ENCODE measurements around the gene ALX4.

Gene ALX4

DNA sequence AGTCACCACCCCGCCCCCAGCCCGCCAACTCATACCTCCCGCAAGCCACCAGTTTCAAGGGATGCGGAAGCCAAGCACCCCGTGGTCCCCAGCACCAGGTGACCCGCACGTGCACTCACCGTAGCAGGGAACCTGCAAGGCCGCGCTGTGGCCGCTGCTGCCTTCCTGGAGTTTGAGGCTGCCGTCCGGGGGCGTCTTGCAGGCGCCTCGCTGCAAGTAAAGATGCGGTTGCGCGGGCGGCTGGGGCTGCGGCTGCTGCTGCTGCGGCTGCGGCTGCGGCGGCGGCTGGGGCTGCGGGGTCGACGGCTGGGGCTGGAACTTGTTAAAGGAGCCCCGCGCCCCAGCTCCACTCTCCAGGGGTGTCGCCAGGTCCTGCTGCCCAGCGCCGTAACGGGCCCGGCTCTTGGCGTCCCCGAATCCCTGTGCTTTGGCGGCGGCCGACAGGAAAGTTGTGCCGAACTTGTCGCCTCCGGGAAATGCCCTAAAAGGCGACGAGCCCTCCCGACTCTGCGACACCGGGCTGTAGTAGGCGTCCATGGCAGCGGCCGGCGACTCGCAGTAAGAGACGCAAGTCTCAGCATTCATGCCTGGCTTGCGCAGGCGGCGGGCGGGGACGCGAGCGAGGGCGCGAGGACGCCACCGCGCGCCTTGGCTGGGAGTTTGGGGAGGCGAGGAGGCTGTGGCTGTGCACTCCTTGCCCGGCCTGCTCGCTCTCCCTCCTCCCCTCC is at the start of gene ALX4:
TSS of gene ALX4 (minus strand) at position 662 of the 728 bp plus-strand sequence. CDS start at position 585, 77 bp downstream.
- no peak for DNase-seq (ENCODE audit: low spot score)

DNA sequence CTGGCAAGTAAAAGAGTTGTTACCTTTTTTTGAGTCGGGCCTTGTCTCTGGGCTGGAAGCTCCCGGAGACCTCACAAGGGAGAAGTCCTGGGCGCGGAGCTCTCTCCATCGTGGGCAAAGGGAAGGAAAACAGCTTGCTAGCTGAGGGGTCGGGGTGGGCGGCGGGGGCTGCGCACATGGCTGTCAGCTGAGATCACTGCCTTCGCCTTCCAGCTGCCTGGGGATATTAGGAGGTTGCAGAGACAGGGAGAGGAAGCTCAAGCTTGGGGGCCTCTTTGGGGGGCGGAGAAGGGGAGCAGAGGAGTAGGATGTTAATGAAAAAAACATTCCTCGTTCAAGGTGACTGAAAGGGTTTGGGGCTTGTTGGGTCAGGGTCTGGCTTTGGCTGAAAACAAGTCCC is 49.2 kb upstream of the ALX4 start:
- no peak for DNase-seq (ENCODE audit: low spot score)

DNA sequence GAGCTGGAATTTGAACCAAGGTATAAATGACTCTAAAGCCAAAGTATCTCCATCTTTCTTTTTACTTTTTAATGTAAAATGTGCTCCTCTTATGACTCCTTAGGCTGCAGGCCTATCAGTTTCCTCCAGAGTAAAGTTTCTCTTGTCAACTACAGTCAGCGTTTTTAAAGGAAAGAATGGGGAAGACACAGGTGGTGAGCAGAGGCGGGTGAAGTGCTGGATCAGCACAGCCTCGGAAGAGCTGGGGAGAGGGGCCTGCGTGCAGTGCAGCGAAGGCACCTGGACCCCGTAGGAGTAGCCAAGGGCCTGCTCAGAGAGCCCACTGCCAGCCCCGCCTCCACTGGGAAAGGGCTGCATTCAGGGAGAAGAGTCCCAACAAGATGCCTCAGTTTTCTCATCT is 48.8 kb upstream of the ALX4 start:
- DNase-seq (ENCODE audit: low spot score): no peak

DNA sequence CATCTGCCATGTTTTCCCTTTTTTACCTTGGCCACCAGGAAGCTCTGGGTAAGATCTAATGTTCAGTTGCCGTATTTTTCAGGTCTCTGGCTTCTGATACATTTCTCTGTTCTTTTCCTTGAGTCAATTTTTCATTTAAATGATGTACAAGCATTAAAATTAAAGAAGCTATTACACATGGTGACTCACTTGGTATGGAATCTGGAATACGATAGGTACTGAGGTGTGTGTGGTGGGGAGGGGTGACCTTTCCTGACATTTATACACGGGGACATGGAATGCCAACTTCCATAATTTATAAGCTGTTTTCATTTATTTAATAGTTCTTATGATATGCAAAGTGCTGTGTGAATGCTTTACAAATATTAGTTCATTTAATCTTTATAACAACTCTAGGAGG is 47.8 kb upstream of the ALX4 start:
- no peak for DNase-seq (ENCODE audit: low spot score)

DNA sequence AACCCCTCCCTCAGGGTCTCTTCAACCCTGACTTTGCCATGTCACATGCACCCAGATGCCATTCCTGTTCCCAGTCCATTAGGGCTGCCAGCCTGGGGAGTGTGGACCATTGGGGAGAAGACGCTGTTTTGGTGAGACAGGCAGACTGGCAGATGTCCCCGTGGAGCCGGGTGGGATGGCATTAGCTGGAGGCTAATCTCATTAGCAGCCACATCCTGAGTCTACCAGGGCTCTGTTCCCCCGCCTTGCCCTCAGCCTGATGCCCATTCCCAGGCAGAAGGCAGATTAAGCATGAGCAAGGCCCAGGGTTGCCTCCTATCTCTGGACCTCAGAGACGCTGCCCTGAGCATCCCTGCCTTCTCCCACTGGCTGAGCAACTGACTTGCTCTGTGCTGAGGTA is 46.4 kb upstream of the ALX4 start:
- no peak for DNase-seq (ENCODE audit: low spot score)

DNA sequence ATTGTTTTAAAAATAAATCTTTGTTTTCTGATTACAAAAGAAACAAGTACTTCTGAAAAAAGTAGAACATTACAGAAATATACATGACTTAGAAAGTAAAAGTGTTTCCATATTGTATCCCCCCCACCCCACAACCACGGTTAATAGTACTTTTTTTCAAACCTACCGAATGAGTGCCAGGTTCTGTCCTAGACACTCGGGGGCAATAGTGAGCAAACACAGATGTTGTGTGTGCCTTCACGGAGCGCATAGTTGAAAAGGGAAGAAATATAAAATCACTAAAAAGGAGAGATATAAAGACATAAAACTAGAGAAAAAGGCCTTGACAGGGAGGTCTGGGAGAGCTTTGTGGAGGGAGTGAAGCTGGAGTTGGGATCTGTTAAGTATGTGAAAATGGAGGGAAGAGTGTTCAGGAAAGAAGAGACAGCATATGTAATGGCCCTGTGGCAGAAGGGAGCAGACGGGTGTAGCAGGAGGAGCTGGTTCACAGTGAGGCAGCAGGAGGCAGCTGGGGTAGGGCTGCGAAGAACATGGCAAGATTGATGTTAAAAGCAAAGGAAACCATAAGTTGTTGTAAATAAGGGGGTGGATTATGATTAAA is 42.1 kb upstream of the ALX4 start:
- no peak for DNase-seq (ENCODE audit: low spot score)

DNA sequence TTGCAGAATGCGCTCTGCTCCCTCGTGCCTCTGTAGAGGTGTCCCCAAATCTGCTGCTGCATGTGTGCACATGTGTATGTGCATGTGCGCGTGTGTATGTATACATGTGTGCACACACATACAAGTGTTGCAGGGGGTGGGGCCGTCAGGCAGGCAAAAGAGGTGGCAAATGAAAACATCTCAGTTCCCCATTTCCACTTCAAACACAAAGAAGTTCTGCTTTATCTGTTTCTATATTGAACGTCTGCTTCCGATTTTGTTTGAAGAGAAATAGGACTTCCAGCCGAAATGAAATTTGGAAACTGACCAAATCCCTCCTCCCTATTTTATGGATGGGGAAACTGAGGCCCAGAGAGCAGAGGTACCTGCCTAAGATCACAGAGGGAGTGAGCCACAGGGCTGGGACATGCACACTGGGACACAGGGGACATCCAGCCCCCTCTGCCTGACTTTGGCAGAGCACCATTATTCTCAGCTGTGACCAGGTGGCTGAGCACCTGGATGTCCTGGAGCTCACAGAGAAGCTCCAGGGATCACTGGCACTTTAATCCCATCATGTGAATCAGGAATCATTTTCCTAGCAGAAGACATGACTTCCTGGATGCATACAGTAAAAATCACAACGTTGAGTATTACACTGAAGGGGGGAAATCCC is 41.2 kb upstream of the ALX4 start:
- DNase-seq (ENCODE audit: low spot score): no peak

DNA sequence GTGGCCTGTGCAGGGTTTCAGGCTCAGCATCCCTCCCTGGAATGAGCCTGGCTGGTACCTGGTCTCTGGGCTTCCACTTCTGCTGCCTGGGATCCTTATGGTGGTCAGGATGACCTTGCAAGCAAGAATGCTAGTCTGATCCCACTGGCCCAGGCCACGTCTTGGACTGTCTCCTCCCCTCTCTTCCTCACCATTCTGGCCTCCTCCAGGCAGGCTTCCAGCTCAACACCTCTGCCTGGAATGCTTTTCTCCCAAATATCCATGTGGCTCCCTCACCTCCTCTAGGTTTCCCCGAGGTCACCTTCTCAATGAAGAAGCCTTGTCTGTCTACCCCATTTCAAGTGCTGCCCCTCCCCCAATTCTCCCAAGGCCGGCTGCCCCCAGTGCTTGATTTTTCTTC is 39.4 kb upstream of the ALX4 start:
- DNase-seq (ENCODE audit: low spot score): no peak

DNA sequence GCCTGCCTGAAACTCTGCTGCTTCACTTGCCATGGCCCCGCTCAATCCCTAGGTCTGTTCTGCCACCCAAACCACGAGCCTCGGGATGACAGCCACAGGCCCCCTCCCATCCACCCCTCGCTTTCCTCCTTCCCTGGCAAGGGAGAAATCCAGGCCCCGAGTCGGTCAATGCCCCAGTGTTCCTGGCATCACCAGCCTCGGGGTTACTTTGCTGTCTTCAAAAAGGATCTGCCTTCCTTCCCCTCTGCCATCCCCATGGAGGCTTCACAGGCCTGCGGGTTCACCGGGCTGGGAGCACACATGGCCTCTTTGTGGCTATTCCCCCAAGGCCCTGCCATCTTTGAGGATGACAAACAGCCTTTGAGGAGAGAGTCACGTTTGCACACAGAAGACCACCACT is 38.8 kb upstream of the ALX4 start:
- DNase-seq (ENCODE audit: low spot score): no peak

DNA sequence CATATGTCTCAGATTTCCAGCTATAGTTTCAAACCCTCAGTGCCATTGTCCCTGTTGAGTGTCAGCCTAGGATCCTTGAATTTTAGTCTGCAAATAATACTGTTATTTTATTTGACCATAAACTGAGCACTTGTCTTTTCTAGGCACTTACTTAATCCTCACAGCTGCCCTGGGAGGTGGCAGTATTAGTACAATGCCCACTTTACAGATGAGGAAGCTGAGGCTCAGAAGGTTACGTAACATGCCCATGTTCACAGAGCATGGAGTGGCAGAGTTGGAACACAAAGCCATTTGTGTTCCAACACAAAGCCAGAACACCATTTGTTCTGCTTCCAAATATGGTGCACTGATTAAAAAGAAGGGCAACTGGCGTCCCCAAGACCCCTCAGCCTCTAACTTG is 38.2 kb upstream of the ALX4 start:
- DNase-seq (ENCODE audit: low spot score): no peak

DNA sequence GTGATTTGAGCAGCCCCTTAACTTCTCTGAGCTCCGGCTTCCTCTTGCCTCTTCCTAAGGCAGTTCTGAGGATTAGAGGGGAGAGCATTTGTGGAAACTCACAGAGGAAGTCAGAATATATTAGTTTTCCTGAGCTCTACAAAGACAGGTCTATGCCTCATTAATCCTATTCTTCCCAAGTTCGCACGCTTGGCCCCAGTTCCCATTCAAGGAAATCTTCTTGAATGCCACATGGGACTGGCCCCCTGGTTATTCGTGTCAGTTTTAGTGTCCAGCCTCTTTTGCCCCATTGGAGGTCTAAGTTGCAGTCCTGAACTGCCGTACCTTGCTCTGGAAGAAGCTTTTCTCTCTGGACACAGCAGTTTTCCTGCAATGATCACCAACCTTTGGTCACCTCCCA is 37.6 kb upstream of the ALX4 start:
- no peak for DNase-seq (ENCODE audit: low spot score)

DNA sequence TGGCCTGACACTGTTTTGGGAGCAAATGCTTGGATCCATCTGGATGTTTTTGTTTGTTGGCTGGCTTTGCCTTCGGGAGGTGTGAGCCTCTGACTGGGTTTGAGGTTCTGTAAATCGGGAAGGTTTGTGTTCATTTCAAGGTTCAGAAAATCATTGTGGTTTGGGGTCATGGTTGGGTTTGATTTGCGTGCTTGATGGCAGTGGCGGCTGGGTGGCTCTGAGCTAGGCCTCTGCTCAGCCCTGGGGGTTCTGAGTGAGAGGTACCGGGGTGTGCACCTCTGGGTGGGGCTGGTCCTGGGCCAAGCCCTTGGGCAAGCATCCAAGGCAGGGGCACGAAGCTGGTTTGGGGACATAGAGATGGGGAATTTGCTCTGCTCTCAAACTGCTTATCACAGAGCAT is 37.0 kb upstream of the ALX4 start:
- no peak for DNase-seq (ENCODE audit: low spot score)

DNA sequence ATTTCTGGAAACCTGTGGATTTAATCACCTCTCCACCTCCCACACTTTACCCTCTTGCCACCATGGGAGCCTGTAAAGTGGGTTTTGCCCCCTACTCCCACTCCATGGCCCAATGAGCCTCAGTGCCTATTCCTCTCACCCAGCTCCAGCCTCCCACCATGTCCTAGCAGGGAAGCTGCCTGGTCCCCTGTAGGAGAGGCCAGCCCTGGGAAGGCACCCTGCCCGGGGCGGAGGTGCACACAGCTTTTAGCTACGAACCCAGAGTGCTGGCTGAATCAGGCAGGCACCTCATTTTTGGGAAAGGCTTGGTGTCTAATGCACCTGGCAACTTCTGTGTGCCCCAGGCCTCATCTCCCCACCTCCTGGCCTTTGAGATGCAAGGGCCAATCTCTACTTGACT is 35.8 kb upstream of the ALX4 start:
- no peak for DNase-seq (ENCODE audit: low spot score)

DNA sequence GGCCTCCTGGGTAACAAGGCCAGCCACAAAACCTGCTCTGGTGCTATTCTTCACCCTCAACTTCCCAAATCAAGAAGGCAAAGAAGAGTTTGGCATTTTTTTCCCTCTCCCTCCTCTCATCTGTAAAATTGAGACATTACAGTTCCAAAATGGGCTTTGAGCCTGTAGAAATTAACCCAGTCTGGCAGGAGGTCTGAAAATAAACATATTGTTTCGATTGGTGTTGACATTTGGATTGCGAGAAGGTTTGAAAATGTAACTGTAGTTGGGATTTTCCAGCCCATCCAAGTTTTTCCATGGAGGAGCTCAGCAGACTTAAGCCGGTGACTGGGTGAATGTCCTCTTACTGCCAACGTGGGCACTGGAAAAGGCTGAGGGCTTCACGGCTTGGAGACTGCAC is 35.0 kb upstream of the ALX4 start:
- no peak for DNase-seq (ENCODE audit: low spot score)

DNA sequence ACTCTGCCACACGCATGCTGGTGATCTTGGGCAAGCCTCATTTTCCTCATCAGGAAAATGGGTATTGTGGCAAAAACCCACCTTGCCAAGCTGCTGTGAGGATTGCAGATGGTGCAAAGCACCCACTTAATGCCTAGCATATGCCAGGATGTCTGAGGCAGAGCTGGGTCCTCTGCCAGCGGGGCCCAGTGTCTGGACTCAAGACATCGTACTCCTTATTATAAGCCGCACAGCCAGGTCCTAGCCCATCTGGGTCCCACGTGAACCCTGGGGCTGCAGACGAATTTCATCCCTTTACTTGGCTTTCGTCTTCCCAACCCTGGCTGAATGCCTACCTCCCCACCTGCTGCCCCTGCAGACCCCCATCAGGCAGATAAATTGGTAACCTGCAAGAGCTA is 34.5 kb upstream of the ALX4 start:
- DNase-seq (ENCODE audit: low spot score): no peak

DNA sequence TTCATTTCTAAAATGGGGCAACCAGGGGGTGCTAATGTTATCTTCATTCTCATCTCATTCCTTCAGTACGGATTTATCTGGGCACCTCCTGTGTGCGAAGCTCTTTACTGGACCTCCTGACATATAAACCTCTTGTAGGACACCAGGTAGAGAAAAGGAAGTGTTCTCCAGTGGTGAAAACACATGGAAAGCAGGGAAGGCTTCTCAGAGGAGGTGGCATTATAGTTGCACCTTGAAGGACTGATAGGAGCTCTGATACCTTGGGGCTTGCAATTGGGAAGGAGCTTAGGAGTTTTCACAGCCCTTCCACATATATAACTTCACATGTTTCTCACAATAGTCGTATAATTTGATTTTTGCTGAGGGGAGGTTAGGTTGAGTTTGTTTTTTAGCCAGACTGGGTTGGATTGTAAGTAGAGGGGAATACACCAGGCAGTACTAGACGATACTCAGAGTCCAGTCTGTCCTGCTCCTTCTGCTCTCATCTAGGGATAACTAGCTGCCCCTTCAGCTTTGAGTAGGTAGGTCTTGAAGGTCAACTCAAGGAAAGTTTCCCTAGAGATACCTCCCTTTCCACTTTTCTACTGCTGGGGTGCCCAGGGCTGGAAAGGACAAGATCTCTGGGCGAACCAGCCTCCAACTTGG is 34.0 kb upstream of the ALX4 start:
- no peak for DNase-seq (ENCODE audit: low spot score)

DNA sequence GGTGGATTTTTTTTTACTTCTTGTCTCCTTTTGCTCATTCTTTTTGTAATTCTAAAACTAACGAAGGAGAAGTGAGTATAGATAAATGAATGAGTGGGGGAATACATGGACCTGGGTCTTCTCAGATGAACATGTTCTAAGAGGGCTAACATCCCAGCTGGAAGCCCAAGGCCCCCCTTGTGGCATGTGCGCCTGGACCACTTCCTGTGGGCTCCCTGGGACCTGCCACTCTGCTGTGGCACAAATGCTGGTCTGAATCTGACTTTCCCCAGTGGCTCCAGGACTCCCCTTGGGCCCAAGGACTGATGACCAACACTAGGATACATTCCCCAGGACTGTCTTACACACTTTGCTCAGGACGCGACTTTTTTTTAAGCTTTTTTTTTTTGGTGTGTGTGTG is 32.7 kb upstream of the ALX4 start:
- no peak for DNase-seq (ENCODE audit: low spot score)

DNA sequence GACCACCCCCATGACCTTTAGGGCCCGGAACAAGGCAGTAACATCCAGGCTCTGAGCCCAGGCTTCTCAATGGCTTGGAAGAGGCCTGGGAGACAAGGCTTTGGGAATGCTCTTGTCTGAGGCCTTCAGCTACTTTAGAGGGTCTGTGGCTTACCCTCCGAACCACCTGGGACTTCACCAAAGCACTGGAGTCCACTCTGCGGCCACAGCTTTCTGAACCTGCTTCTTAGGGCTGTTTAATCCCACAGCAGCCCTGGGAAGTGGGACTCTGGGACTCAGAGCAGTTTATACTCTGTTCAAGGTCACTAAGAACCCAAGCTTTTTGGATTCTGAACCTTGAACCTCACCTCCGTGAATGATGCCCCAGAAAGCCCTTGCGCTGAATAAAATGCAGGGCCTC is 30.7 kb upstream of the ALX4 start:
- DNase-seq (ENCODE audit: low spot score): no peak

DNA sequence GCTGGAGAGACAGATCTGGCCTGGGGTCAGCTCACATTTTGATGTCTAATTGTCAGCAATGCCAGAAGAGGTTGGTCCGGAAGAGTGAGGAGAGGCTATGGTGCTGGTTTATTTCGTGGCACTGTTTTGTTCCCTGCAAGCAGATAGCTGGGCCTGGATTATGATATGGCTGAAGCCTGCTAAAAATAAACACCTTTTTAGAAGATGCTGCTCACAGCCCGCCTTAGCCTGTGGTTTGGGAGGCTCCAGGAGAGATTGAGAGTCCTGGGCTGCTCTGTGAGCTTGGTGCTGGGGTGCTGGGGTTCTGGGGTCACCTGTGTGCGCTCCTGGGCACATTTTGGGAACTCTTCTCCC is 29.6 kb upstream of the ALX4 start:
- DNase-seq (ENCODE audit: low spot score): no peak

DNA sequence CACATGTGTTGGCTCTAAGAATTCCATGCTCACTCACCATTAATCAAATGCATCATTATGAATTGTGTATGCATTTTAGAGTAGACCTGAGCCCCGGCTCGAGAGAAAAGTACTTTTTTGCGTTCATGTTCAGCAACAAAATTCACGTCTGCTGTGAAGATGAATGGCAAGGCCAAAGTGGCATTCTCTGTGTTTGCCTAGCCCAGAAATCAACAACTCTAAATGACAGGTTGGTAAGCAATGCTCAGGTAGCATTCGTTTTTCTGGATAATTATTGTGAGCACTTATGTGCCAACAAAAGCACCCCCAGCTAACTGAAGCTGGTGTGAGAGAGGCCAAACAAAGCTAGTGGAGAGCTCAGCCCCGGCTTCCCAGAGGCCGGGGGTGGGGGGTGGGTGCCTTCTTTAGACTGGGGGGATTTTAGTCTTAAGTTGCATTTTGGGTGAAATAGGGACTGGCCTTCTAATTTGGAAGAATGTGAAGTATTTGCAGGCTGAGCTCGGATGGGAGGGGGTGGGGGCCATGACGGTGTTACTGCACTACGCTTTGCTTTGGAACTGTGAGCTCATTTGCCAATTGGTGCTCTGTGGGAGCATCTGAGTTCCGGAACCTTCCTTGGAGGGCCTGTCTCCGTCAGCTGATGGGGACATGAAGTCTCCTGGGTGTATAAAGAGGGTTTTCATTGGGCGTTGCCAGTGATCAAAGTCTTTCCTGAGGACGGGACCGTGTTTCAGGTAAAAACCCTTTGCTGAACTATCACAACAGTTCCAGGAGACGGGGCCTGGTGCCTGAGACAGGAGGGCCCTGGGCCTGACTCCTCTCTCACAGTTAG is 29.0 kb upstream of the ALX4 start:
- DNase-seq (ENCODE audit: low spot score): no peak

DNA sequence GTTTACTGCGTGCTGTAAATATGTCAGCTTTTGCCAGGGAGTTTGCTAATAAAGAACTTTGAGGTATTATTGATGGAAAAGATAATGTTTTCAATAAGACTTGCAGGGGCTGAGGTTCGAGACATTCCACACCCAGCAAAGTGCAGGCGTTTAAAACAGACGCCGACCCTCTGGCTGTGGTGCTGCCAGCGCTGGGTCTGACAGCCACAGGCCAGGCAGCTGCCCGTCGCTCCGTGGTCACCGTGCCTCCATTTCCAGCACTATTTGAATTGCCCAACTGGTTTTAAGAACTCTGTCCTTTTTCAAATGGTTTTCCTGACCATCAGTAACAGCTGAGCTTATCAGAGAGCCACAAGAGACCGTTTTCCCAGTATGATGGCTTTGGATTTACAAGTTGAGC is 28.1 kb upstream of the ALX4 start:
- DNase-seq (ENCODE audit: low spot score): no peak

DNA sequence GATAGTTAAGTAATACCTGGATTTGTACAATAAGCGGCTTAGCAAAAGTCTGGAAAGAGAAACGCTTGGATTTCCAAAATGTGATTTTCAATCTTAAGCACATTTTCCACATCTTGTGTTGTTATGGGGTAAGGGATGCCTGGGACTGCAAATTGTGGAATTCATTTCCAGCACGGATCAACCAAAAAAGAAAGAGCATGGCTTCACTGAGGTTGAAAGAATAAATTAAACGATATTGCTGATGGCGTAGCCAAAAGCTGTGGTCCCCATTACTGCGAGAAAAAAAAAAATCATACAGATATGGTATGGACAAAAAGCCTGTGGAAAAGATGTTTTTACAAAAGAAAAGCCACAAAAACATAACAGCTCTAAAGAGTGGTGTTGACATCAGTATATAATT is 26.0 kb upstream of the ALX4 start:
- no peak for DNase-seq (ENCODE audit: low spot score)
